WTC11 (cell line): Measurements from ENCODE around the gene SELENBP1.

Experiments
- ATF1 ChIP-seq: sonication (generic); formaldehyde crosslinking; IDR thresholded peaks from 2 replicates; pipeline ENCODE4 v1.8.1; 2023; ENCODE audit warnings: mild to moderate bottlenecking, moderate library complexity, missing genetic modification reagents
- ATF2 ChIP-seq: sonication (generic); formaldehyde crosslinking; IDR thresholded peaks from 2 replicates; pipeline ENCODE4 v1.8.1; 2022; ENCODE audit warnings: low read depth, missing genetic modification reagents, borderline replicate concordance
- CREB1 ChIP-seq: sonication (generic); formaldehyde crosslinking; IDR thresholded peaks from 2 replicates; pipeline ENCODE4 v1.8.0; 2023; ENCODE audit warnings: mild to moderate bottlenecking, missing genetic modification reagents
- CTCF ChIP-seq: fragments of 200-600 bp; IDR thresholded peaks from 2 replicates; pipeline ENCODE4 v1.8.0; 2022; ENCODE audit warnings: antibody characterized with exemption
- E2F5 ChIP-seq: sonication (generic); formaldehyde crosslinking; IDR thresholded peaks from 2 replicates; pipeline ENCODE4 v1.8.1; 2022; ENCODE audit warnings: mild to moderate bottlenecking, moderate library complexity, missing genetic modification reagents
- ELF4 ChIP-seq: sonication (generic); formaldehyde crosslinking; IDR thresholded peaks from 2 replicates; pipeline ENCODE4 v1.8.1; 2022; ENCODE audit warnings: low read depth, mild to moderate bottlenecking, moderate library complexity, missing genetic modification reagents
- FOXK1 ChIP-seq: sonication (generic); formaldehyde crosslinking; IDR thresholded peaks from 2 replicates; pipeline ENCODE4 v1.8.0; 2022; ENCODE audit warnings: mild to moderate bottlenecking, moderate library complexity, missing genetic modification reagents
- IRF2 ChIP-seq: sonication (generic); formaldehyde crosslinking; IDR thresholded peaks from 2 replicates; pipeline ENCODE4 v1.8.0; 2022; ENCODE audit warnings: low read depth, missing genetic modification reagents, borderline replicate concordance
- MXD4 ChIP-seq: fragments of 250-450 bp; sonication (Bioruptor Pico); IDR thresholded peaks from 2 replicates; pipeline ENCODE4 v1.8.0; 2021; ENCODE audit warnings: mild to moderate bottlenecking, moderate library complexity, borderline replicate concordance
- MYBL2 ChIP-seq: sonication (generic); formaldehyde crosslinking; IDR thresholded peaks from 2 replicates; pipeline ENCODE4 v1.8.1; 2023; ENCODE audit warnings: mild to moderate bottlenecking, moderate library complexity, missing genetic modification reagents
- NFYB ChIP-seq: sonication (generic); formaldehyde crosslinking; conservative IDR thresholded peaks from 2 replicates; pipeline ENCODE4 v1.8.0; 2022; ENCODE audit warnings: low read depth, missing genetic modification reagents
- USF1 ChIP-seq: sonication (generic); formaldehyde crosslinking; IDR thresholded peaks from 2 replicates; pipeline ENCODE4 v1.8.0; 2022; ENCODE audit warnings: mild to moderate bottlenecking, missing genetic modification reagents
- USF2 ChIP-seq: sonication (generic); formaldehyde crosslinking; IDR thresholded peaks from 2 replicates; pipeline ENCODE4 v1.8.1; 2023; ENCODE audit warnings: mild to moderate bottlenecking, missing genetic modification reagents, moderate library complexity
- ZNF416 ChIP-seq: fragments of 250-450 bp; sonication (Bioruptor Pico); IDR thresholded peaks from 2 replicates; pipeline ENCODE4 v1.9.0; 2021; ENCODE audit warnings: mild to moderate bottlenecking, inconsistent platforms

- TF ChIP-seq CTCF (no peak), USF2 (CRISPR knock-in tag) (no peak), MXD4 (CRISPR knock-in tag) (no peak), FOXK1 (CRISPR knock-in tag) (no peak), E2F5 (CRISPR knock-in tag) (no peak), ELF4 (CRISPR knock-in tag) (no peak), CREB1 (no peak), ATF1 (no peak), ZNF416 (CRISPR knock-in tag) (no peak), NFYB (CRISPR knock-in tag) (no peak), ATF2 (CRISPR knock-in tag) (no peak), IRF2 (CRISPR knock-in tag) (no peak), MYBL2 (no peak), USF1 (CRISPR knock-in tag) (no peak)
Observed at GRCh38 chr1:151401125-151401788, 28.8 kb upstream of the SELENBP1 start.
